Ovary (tissue), 9 donors: ENCODE data around the gene DAB1. TPM values are rescaled to one million over a fixed set of nuclear protein-coding genes. Genes with fewer than 3 reads are reported as not detected.

Experiments used
- DNase-seq, 5 donors: peaks; one replicate each; pipeline ENCODE4 v3.0.0-alpha.2; 2019 to 2020
- H3K27ac ChIP-seq, 2 donors: fragments of 200-600 bp; one replicate each; pipeline versions ENCODE4 v1.5.1 to v1.8.0; 2019 to 2022
- H3K27me3 ChIP-seq: fragments of 200-600 bp; one replicate; pipeline ENCODE4 v1.8.0; 2022
- H3K36me3 ChIP-seq: fragments of 200-600 bp; sonication (generic); one replicate; pipeline ENCODE4 v1.5.1; 2019
- H3K4me1 ChIP-seq: one replicate; pipeline ENCODE4 v1.8.1; 2013; ENCODE audit warnings: mild to moderate bottlenecking, moderate library complexity; ENCODE audit not compliant: insufficient read depth
- H3K4me3 ChIP-seq: fragments of 200-600 bp; sonication (generic); one replicate; pipeline ENCODE4 v1.5.1; 2017
- H3K9me3 ChIP-seq, 2 donors: fragments of 200-600 bp in 1 of 2; sonication (generic) in 1 of 2; one replicate each; pipeline versions ENCODE4 v1.5.1 to v1.8.1; 2013 to 2019; ENCODE audit warnings: mild to moderate bottlenecking in 1 of 2, moderate library complexity in 1 of 2
- CTCF ChIP-seq, 3 donors: fragments of 450-650 bp in 2 of 3; fragments of 200-600 bp in 1 of 3; IDR thresholded peaks; one replicate each; pipeline versions ENCODE4 v1.5.1 to v1.8.0; 2016 to 2022; ENCODE audit warnings: antibody characterized with exemption in 3 of 3, mild to moderate bottlenecking in 1 of 3
- EP300 ChIP-seq: sonication (generic); formaldehyde crosslinking; IDR thresholded peaks from one replicate; pipeline ENCODE4 v1.6.1; 2017; ENCODE audit warnings: antibody characterized with exemption
- POLR2A ChIP-seq: fragments of 450-650 bp; IDR thresholded peaks from one replicate; pipeline ENCODE4 v1.6.1; 2017; ENCODE audit warnings: antibody characterized with exemption, mild to moderate bottlenecking, moderate library complexity
- WGBS, 3 donors: extraction: QIAGEN DNeasy Blood & Tissue Kit in 1 of 3; methylation state at CpG; one replicate each; pipeline versions ENCODE4 v1.1.5 to v1.1.7; 2013 to 2017; 5-methylcytosine and 5-hydroxymethylcytosine counted together
- intact Hi-C, 4 donors: fragments of 100-400 bp; cut with DNase I; formaldehyde crosslinking; loops; one replicate each; pipeline versions ENCODE4 v1.11.0 to v1.15.1; 2022 to 2023
- polyA plus RNA-seq, 2 donors: library from polyadenylated mRNA; stranded (reverse); fragments of 200-250 nt in 1 of 2; fragments of 350-450 nt in 1 of 2; fragmentation: Illumina TruSeq in 1 of 2; extraction: RNeasy Lipid Tissue Mini Kit (QIAGEN cat#74804) in 1 of 2; gene quantifications; one replicate each; pipeline ENCODE4 v1.2.3, GENCODE V29; 2013 to 2014
- total RNA-seq, 7 donors: library from RNA; depleted of rRNA in 2 of 7; stranded (reverse); fragments of >200 nt in 2 of 7; fragmentation: NEBNext Ultra II Directional in 3 of 7; extraction: Animal tissue kit (Norgen Biotek cat#: 25700) in 3 of 7; gene quantifications; one replicate each; pipeline versions ENCODE4 v1.1.0 to v1.2.4, GENCODE V29; 2016 to 2023
- donor health status: DM: no; HTN: no; CAD: no; lungs with moderate emphysema.
- donor health status: DM: no; HTN: no; CAD: no.
- donor health status: Bipolar disorder and iron deficiency.
- donor health status: DM: yes; HTN: yes; CAD: no.
- donor health status: DM: no; HTN: no; CAD: no.
- donor health status: DM: yes; HTN: yes; CAD: no.

The DAB1 gene
- total and polyA plus RNA-seq, 9 donors: 0.22 to 5.5 (median 0.77) TPM

- no peak for DNase-seq
- Histone ChIP-seq H3K27me3 (no peaks in the 10 kb centered on the region), H3K4me3 (no peak overlapping the region), H3K9me3 (no peaks in the 10 kb centered on the region), H3K36me3 (no peaks in the 10 kb centered on the region), H3K4me1 (no peaks in the 10 kb centered on the region), H3K27ac (no peak overlapping the region)
- TF ChIP-seq POLR2A (no peak), EP300 (no peak), CTCF (IDR thresholded peaks at IDR 0.05) (no peak)
- intact Hi-C loops: no loop called here
- 68 to 83% (median 80%) methylated on average over 4 of the region's 4 CpGs for WGBS, 3 donors
Measured at GRCh38 chr1:57162607-57163261, 261.1 kb downstream of the DAB1 start.

- TF ChIP-seq POLR2A: no peak
- TF ChIP-seq CTCF (IDR thresholded peaks at IDR 0.05): no peak
- no peak for TF ChIP-seq EP300
- no peak overlapping the region for H3K4me3 ChIP-seq
- H3K36me3 ChIP-seq: no peaks in the 10 kb centered on the region
- DNase-seq: no peak
- H3K9me3 ChIP-seq: no peaks in the 10 kb centered on the region
- WGBS, 3 donors: 80 to 87% (median 83%) methylated on average over 4 of the region's 4 CpGs
- H3K27me3 ChIP-seq: no peaks in the 10 kb centered on the region
- intact Hi-C loops: no loop called here
- H3K27ac ChIP-seq: no peak overlapping the region
- H3K4me1 ChIP-seq: no peaks in the 10 kb centered on the region
Measured at GRCh38 chr1:57160594-57160993, 263.3 kb downstream of the DAB1 start.

- Histone ChIP-seq H3K9me3 (no peaks in the 10 kb centered on the region), H3K27ac (no peak overlapping the region), H3K4me3 (no peak overlapping the region), H3K4me1 (no peaks in the 10 kb centered on the region), H3K36me3 (no peaks in the 10 kb centered on the region), H3K27me3 (no peaks in the 10 kb centered on the region)
- intact Hi-C loops: no loop called here
- no peak for DNase-seq
- WGBS, 3 donors: 43 to 60% (median 47%) methylated on average over 1 of the region's 1 CpG
- TF ChIP-seq POLR2A: no peak
Measured at GRCh38 chr1:57158604-57158998, 265.3 kb downstream of the DAB1 start.

GRCh38 chr1:57157818-57158603 lies 265.8 kb downstream of the DAB1 start:
- intact Hi-C loops: no loop called here
- no peaks in the 10 kb centered on the region for H3K9me3 ChIP-seq
- no peak overlapping the region for H3K4me3 ChIP-seq
- DNase-seq: no peak
- H3K27ac ChIP-seq: no peak overlapping the region
- WGBS, 3 donors: 67 to 69% (median 68%) methylated on average over 8 of the region's 8 CpGs
- H3K36me3 ChIP-seq: no peaks in the 10 kb centered on the region
- TF ChIP-seq CTCF (IDR thresholded peaks at IDR 0.05) (no peak), POLR2A (no peak), EP300 (no peak)
- H3K4me1 ChIP-seq: no peaks in the 10 kb centered on the region
- no peaks in the 10 kb centered on the region for H3K27me3 ChIP-seq

GRCh38 chr1:57156907-57157306 lies 267.0 kb downstream of the DAB1 start:
- H3K9me3 ChIP-seq: no peaks in the 10 kb centered on the region
- H3K36me3 ChIP-seq: no peaks in the 10 kb centered on the region
- H3K4me3 ChIP-seq: no peak overlapping the region
- intact Hi-C loops: no loop called here
- DNase-seq: no peak
- TF ChIP-seq EP300 (no peak), POLR2A (no peak), CTCF (IDR thresholded peaks at IDR 0.05) (no peak)
- WGBS, 3 donors: 35 to 60% (median 55%) methylated on average over 3 of the region's 3 CpGs
- no peaks in the 10 kb centered on the region for H3K4me1 ChIP-seq
- no peaks in the 10 kb centered on the region for H3K27me3 ChIP-seq
- H3K27ac ChIP-seq: no peak overlapping the region
